Lower leg skin (tissue), 3 donors: ENCODE results near the gene GIT2.

Source experiments
- CTCF ChIP-seq, 3 donors: fragments of 450-650 bp; IDR thresholded peaks; one replicate each; pipeline ENCODE4 v1.5.1; 2016; ENCODE audit warnings: antibody characterized with exemption in 3 of 3, mild to moderate bottlenecking in 3 of 3, moderate library complexity in 2 of 3
- POLR2A ChIP-seq, 2 donors: fragments of 450-650 bp; IDR thresholded peaks; one replicate each; pipeline ENCODE4 v1.6.1; 2016 to 2017; ENCODE audit warnings: antibody characterized with exemption in 2 of 2, mild to moderate bottlenecking in 1 of 2, moderate library complexity in 1 of 2

DNA sequence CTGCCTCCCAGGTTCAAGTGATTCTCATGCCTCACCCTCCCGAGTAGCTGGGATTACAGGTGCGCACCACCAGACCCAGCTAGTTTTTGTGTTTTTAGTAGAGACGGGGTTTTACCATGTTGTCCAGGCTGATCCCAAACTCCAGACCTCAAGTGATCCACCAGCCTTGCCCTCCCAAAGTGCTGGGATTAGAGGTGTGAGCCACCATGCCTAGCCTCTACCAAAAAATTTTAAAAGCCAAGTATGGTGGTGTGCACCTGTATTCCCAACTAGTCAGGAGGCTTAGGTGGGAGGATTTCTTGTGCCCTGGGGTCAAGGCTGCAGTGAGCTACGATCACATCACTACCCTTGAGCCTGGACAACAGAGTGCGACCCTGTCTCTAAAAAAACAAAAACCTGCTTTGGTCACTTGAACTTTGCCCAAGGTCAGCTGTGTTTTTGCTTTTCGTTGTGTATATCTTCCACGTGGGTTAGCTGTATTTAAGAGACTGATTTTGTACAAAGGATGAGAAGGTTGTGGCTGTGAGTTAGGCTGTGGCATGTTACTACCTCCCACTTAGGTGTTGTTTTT is 39.5 kb upstream of the GIT2 start:
- TF ChIP-seq CTCF (IDR thresholded peaks at IDR 0.05) (no peak), POLR2A (IDR thresholded peaks at IDR 0.05) (no peak)
